Karpas-422 (cell line): ENCODE measurements around the gene TM4SF4. TPM values are rescaled to one million over a fixed set of nuclear protein-coding genes. Genes with fewer than 3 reads are reported as not detected.

Experiments
- DNase-seq: peaks from one replicate; pipeline ENCODE4 v3.0.0-alpha.2; 2015
- H2AFZ ChIP-seq: fragments of 200-600 bp; sonication (generic); 2 replicates; pipeline ENCODE4 v1.6.1; 2014; ENCODE audit warnings: antibody characterized with exemption, low read length, mixed read lengths
- H3K27ac ChIP-seq: fragments of 200-600 bp; sonication (generic); 2 replicates; pipeline ENCODE4 v1.5.1; 2014; ENCODE audit warnings: mild to moderate bottlenecking, low read length, moderate library complexity
- H3K27me3 ChIP-seq: fragments of 200-600 bp; sonication (generic); 2 replicates; pipeline ENCODE4 v1.6.1; 2014; ENCODE audit warnings: low read length, mixed read lengths
- H3K36me3 ChIP-seq: fragments of 200-600 bp; sonication (generic); 2 replicates; pipeline ENCODE4 v1.6.1; 2014; ENCODE audit warnings: low read length, mixed read lengths; ENCODE audit not compliant: insufficient read depth
- H3K4me1 ChIP-seq: fragments of 200-600 bp; sonication (generic); 2 replicates; pipeline ENCODE4 v1.6.1; 2014; ENCODE audit warnings: mild to moderate bottlenecking, low read length, mixed read lengths
- H3K4me2 ChIP-seq: fragments of 200-600 bp; sonication (generic); 2 replicates; pipeline ENCODE4 v1.6.1; 2014; ENCODE audit warnings: low read length, low read depth, mild to moderate bottlenecking; ENCODE audit not compliant: poor library complexity, severe bottlenecking
- H3K4me3 ChIP-seq: fragments of 200-600 bp; sonication (generic); 2 replicates; pipeline ENCODE4 v1.5.1; 2014; ENCODE audit warnings: mild to moderate bottlenecking, antibody characterized with exemption, low read length, mixed read lengths
- H3K79me2 ChIP-seq: fragments of 200-600 bp; sonication (generic); 2 replicates; pipeline ENCODE4 v1.6.1; 2014; ENCODE audit warnings: mild to moderate bottlenecking, low read length, mixed read lengths
- H3K9ac ChIP-seq: fragments of 200-600 bp; sonication (generic); 2 replicates; pipeline ENCODE4 v1.6.0; 2014; ENCODE audit warnings: low read length
- H3K9me2 ChIP-seq: fragments of 200-600 bp; sonication (generic), shearing (Covaris generic); replicated peaks from 2 replicates; pipeline ENCODE4 v1.6.0; 2014; ENCODE audit warnings: mild to moderate bottlenecking, low read length, moderate library complexity; ENCODE audit not compliant: insufficient read depth
- H3K9me3 ChIP-seq: fragments of 300-700, 200-600 bp; sonication (generic); 2 replicates; pipeline ENCODE4 v1.6.1; 2014; ENCODE audit warnings: low read length, mixed read lengths
- H4K20me1 ChIP-seq: fragments of 200-600 bp; sonication (generic); 2 replicates; pipeline ENCODE4 v1.6.1; 2014; ENCODE audit warnings: mild to moderate bottlenecking, antibody characterized with exemption, low read length, low read depth; ENCODE audit not compliant: insufficient read depth
- total RNA-seq: library from RNA; depleted of rRNA; stranded (reverse); fragments of >200 nt; shearing (Covaris generic); gene quantifications from 2 replicates; pipeline ENCODE4 v1.2.3, GENCODE V29; 2014; ENCODE audit warnings: low replicate concordance

Gene TM4SF4
- total RNA-seq, 1 experiment from 2014 or later = not detected

DNA sequence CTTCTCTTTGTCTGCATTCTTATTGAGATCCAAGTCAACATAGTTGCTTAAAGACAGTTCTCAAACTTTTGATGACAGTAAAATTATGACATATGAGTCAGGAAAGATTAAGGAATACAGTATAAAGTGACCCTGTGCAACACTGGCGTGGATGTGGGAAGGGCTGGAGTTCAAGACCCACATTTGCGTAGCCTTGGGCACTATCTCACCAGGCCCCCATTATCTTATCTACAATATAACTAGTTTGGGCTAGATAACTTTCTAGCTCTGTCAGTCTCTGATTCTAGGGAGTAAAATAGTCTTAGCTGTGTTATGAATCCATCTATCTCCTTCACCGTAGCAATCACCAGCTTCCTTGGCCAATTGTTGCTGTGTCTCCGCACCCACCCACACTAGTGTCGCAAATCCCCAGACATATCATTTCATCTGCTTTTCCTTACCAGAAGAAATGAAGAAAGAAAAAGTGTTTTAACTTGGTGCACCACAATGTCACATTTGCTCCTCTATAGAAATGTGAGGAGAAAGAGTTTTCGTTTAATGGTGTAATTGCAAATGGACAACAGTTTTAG is 14.9 kb upstream of the TM4SF4 start:
- H3K4me3 ChIP-seq = no peak overlapping the region
- no peaks in the 10 kb centered on the region for H3K9me3 ChIP-seq
- H3K79me2 ChIP-seq = no peaks in the 10 kb centered on the region
- no peaks in the 10 kb centered on the region for H3K27me3 ChIP-seq
- DNase-seq = no peak
- H3K4me1 ChIP-seq = no peaks in the 10 kb centered on the region
- no peak overlapping the region for H3K27ac ChIP-seq
- no peak overlapping the region for H2AFZ ChIP-seq
- no peaks in the 10 kb centered on the region for H3K9me2 ChIP-seq
- no peaks in the 10 kb centered on the region for H3K36me3 ChIP-seq
- H3K4me2 ChIP-seq = no peak overlapping the region
- no peaks in the 10 kb centered on the region for H4K20me1 ChIP-seq
- H3K9ac ChIP-seq = no peak overlapping the region

DNA sequence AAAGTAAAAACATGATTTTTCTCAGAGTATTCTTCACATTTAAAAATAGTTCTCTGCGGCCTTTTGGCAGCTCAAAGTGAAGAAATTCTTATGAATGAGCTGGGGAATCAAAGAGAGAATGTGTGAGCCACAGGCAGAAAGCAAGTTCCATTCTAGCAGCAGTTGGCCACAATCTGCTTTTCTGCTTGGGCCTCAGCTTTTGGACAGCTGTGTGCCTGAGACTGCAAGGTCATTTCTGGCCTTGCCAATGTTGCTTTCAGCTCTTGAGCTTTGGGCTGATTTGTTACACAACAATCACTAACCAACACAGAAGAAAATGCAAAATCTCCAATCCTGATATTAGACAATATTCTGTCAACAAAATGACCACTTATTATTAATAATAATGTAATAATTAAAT is 14.4 kb upstream of the TM4SF4 start:
- H3K9me2 ChIP-seq = no peaks in the 10 kb centered on the region
- no peak overlapping the region for H3K4me3 ChIP-seq
- H3K9ac ChIP-seq = no peak overlapping the region
- DNase-seq = no peak
- no peaks in the 10 kb centered on the region for H3K4me1 ChIP-seq
- H2AFZ ChIP-seq = no peak overlapping the region
- no peaks in the 10 kb centered on the region for H3K9me3 ChIP-seq
- no peaks in the 10 kb centered on the region for H3K36me3 ChIP-seq
- no peak overlapping the region for H3K27ac ChIP-seq
- no peaks in the 10 kb centered on the region for H4K20me1 ChIP-seq
- H3K27me3 ChIP-seq = no peaks in the 10 kb centered on the region
- H3K4me2 ChIP-seq = no peak overlapping the region
- no peaks in the 10 kb centered on the region for H3K79me2 ChIP-seq

- H3K4me1 ChIP-seq = no peaks in the 10 kb centered on the region
- H2AFZ ChIP-seq = no peak overlapping the region
- DNase-seq = no peak
- H3K4me3 ChIP-seq = no peak overlapping the region
- no peaks in the 10 kb centered on the region for H3K9me3 ChIP-seq
- no peaks in the 10 kb centered on the region for H3K9me2 ChIP-seq
- H3K79me2 ChIP-seq = no peaks in the 10 kb centered on the region
- H3K27me3 ChIP-seq = no peaks in the 10 kb centered on the region
- H3K36me3 ChIP-seq = no peaks in the 10 kb centered on the region
- no peaks in the 10 kb centered on the region for H4K20me1 ChIP-seq
- H3K4me2 ChIP-seq = no peak overlapping the region
- no peak overlapping the region for H3K27ac ChIP-seq
- H3K9ac ChIP-seq = no peak overlapping the region
These were observed 12.4 kb upstream of the TM4SF4 start for GRCh38 chr3:149462051-149462450.

DNA sequence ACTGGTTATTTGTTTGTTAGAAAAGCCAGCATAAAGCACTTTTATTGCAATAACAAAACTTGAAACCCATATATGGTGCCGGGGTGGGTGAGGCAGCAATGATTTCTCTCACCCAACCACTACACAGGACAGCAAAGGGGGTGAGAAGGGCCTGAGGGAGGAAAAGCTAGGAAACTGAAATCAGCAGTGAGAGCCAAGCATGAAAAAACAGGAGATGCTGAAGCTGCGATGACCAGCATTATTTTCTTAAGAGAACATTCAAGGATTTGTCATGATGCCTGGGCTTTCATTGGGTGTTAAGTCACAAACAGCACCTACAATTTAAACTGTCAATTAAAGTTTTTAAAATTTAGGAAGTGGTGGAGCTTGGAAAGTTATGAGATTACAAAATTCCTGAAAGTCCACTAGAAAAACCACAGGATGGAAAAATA is 11.9 kb upstream of the TM4SF4 start:
- Histone ChIP-seq H3K4me1 (no peaks in the 10 kb centered on the region), H3K79me2 (no peaks in the 10 kb centered on the region), H3K4me2 (no peak overlapping the region), H3K4me3 (no peak overlapping the region), H3K9me2 (no peaks in the 10 kb centered on the region), H3K9me3 (no peaks in the 10 kb centered on the region), H3K27ac (no peak overlapping the region), H4K20me1 (no peaks in the 10 kb centered on the region), H3K36me3 (no peaks in the 10 kb centered on the region), H3K27me3 (no peaks in the 10 kb centered on the region), H3K9ac (no peak overlapping the region), H2AFZ (no peak overlapping the region)
- no peak for DNase-seq

DNA sequence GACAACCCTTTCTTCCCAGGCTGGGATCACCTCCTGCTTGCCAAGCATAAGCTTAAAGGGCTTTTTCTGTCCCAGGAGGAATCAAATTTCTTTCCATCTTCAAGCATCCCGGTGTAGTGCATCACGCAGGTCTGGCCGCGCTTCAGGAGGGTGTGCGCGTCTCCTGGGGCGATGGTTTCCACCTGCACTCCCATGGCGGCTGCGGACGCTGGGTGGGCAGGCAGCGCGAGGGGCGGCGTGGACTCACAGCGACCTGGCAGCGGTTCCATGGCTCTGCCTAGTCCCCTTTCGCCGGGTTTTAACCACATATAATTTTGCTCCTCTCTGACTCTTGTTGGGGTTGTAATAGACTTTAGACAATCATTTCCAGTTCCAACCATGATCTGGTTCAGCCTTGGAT is 10.6 kb upstream of the TM4SF4 start:
- no peak overlapping the region for H2AFZ ChIP-seq

DNA sequence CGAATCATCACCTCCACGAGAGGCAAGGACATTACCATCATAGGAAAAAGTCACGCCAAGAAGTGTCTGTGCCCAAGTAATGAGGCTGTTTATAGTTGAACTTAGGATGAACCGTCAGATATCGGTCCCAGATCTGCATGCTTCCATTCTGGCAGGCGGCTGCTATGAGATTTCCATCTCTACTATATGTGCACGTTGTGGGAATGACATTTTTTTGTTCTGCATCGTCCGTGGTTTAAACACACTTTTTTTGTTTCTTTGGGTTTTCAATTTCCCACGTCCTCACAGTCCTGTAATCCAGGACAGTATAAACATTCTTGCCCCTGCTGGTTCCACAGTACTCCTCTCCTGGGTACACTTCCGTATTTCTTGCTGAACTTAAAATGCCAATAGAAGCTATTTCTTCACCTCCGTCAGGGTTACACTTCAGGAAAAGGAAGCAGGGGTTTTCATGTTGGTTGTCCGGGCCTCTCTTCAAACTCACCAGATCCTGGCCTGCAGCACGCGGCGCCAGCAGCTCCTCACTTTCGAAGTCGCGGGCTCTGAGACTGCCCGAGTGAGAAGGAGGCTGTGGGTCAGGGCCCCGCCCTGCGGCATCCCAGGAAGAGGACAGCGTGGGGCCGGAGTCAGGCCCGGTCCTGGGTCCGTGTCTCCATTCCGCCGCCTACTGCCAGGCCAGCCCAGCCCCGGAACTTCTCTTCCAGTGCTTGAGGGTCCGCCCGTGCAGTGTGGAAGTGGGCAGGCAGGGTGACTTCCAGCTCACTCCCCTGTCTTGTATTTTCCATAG is 9.8 kb upstream of the TM4SF4 start:
- H3K79me2 ChIP-seq = no peaks in the 10 kb centered on the region
- H3K4me2 ChIP-seq = no peak overlapping the region
- no peak for DNase-seq
- H3K27me3 ChIP-seq = no peaks in the 10 kb centered on the region
- no peaks in the 10 kb centered on the region for H4K20me1 ChIP-seq
- no peak overlapping the region for H3K27ac ChIP-seq
- no peaks in the 10 kb centered on the region for H3K36me3 ChIP-seq
- H3K4me3 ChIP-seq = no peak overlapping the region
- no peaks in the 10 kb centered on the region for H3K4me1 ChIP-seq
- no peak overlapping the region for H3K9ac ChIP-seq
- H2AFZ ChIP-seq = no peak overlapping the region
- no peaks in the 10 kb centered on the region for H3K9me3 ChIP-seq
- no peaks in the 10 kb centered on the region for H3K9me2 ChIP-seq

More for the DNA sequence above, 10.6 kb upstream of the TM4SF4 start:
- no peak for DNase-seq
- Histone ChIP-seq H3K27me3 (no peaks in the 10 kb centered on the region), H3K36me3 (no peaks in the 10 kb centered on the region), H3K27ac (no peak overlapping the region), H3K9me2 (no peaks in the 10 kb centered on the region), H4K20me1 (no peaks in the 10 kb centered on the region), H3K9me3 (no peaks in the 10 kb centered on the region), H3K79me2 (no peaks in the 10 kb centered on the region), H3K9ac (no peak overlapping the region), H3K4me2 (no peak overlapping the region), H3K4me3 (no peak overlapping the region), H3K4me1 (no peaks in the 10 kb centered on the region)

DNA sequence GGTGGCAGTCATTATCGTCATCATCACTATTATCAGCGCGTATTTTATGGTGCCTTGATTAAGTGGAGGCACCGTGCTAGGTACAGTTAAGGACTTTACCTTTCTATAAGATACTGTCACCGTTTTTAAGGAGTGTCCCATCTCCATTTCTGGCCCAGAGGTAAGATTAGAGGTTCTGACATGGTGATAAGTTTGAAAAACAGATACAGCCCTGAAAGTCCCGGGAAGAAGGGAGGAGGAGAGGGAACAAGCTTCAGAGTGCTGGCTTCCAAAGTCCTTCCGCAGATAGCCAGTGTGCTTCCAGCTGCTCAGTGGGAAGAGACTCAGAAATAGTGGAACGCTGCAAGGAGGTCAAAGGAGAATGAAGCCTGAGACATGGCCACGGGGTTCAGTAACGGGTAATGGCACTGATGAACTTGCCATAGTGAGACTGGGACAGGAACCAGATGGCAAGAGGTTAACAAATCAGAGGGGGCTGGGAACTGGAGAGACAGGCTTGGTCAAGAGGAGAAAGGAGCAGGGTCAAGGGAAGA is 9.1 kb upstream of the TM4SF4 start:
- Histone ChIP-seq H3K27me3 (no peaks in the 10 kb centered on the region), H3K4me1 (no peaks in the 10 kb centered on the region), H3K9me2 (no peaks in the 10 kb centered on the region), H3K79me2 (no peaks in the 10 kb centered on the region), H3K4me3 (no peak overlapping the region), H3K4me2 (no peak overlapping the region), H3K9ac (no peak overlapping the region), H2AFZ (no peak overlapping the region), H3K9me3 (no peaks in the 10 kb centered on the region), H4K20me1 (no peaks in the 10 kb centered on the region), H3K27ac (no peak overlapping the region), H3K36me3 (no peaks in the 10 kb centered on the region)
- no peak for DNase-seq

GRCh38 chr3:149466192-149466591 is 8.3 kb upstream of the TM4SF4 start:
- Histone ChIP-seq H3K36me3 (no peaks in the 10 kb centered on the region), H3K9me3 (no peaks in the 10 kb centered on the region), H4K20me1 (no peaks in the 10 kb centered on the region), H3K9ac (no peak overlapping the region), H3K79me2 (no peaks in the 10 kb centered on the region), H3K4me3 (no peak overlapping the region), H2AFZ (no peak overlapping the region), H3K27ac (no peak overlapping the region), H3K27me3 (no peaks in the 10 kb centered on the region), H3K4me2 (no peak overlapping the region), H3K4me1 (no peaks in the 10 kb centered on the region), H3K9me2 (no peaks in the 10 kb centered on the region)
- DNase-seq = no peak
